ENCODE data around the gene EGFL8. TPM values are rescaled to one million over a fixed set of nuclear protein-coding genes. Genes with fewer than 3 reads are reported as not detected.
A peak's percentile ranks its signal among the peaks of the same experiment; 100 is the strongest.

The EGFL8 gene
- total RNA-seq, 1 donor from 2014 or later: 13.3 TPM

GRCh38 chr6:32175711-32176475, 11.5 kb downstream of the EGFL8 start, which contains the start of gene AGPAT1:
AGPAT1 (minus strand) TSS chr6:32176084; CDS start chr6:32171496, 4,588 bp downstream.
- peak in 1 of 2 donors; percentile 98 for DNase-seq (ENCODE audit: extremely low spot score in 2 of 2)
- peak within 1 kb of the TSS; percentile 81 to 93 for H3K4me3 ChIP-seq
- H3K27ac ChIP-seq: peak within 1 kb of the TSS; percentile 95
- peaks cover 45% of the 10 kb centered on the region for H3K4me1 ChIP-seq
- intact Hi-C loops (cut with DNase I): loop anchor here (10.0 kb wide), 1 partner anchor 51 kb away; the partner anchor contains the start of gene ATF6B
- H3K27me3 ChIP-seq: no peaks in the 10 kb centered on the region
- peaks cover 0 to 13% of the 10 kb centered on the region in 2 donors for H3K36me3 ChIP-seq
- TF ChIP-seq POLR2AphosphoS5 (IDR thresholded peaks at IDR 0.05; ENCODE audit: insufficient read depth in 1 of 2, low read depth in 1 of 2): peak; percentile 86 to 94
- TF ChIP-seq POLR2A (IDR thresholded peaks at IDR 0.05): peak; percentile 39 to 63
- no peak for TF ChIP-seq CTCF (IDR thresholded peaks at IDR 0.05)
- no peaks in the 10 kb centered on the region for H3K9me3 ChIP-seq

- peak overlapping the region; percentile 95 for H3K27ac ChIP-seq
- peak in 1 of 2 donors; percentile 7 for TF ChIP-seq POLR2A (IDR thresholded peaks at IDR 0.05)
- no peak for TF ChIP-seq POLR2AphosphoS5 (IDR thresholded peaks at IDR 0.05; ENCODE audit: insufficient read depth in 1 of 2, low read depth in 1 of 2)
- no peak for TF ChIP-seq CTCF (IDR thresholded peaks at IDR 0.05)
- no peaks in the 10 kb centered on the region for H3K27me3 ChIP-seq
- peak overlapping the region; percentile 81 to 93 for H3K4me3 ChIP-seq
- H3K9me3 ChIP-seq: no peaks in the 10 kb centered on the region
- intact Hi-C loops (cut with DNase I): loop anchor here (10.0 kb wide), 1 partner anchor 52 kb away; the partner anchor contains the start of gene ATF6B
- H3K36me3 ChIP-seq: peaks cover 0 to 10% of the 10 kb centered on the region in 2 donors
- H3K4me1 ChIP-seq: peaks cover 45% of the 10 kb centered on the region
- no peak for DNase-seq (ENCODE audit: extremely low spot score in 2 of 2)
These were observed 12.2 kb downstream of the EGFL8 start for GRCh38 chr6:32176476-32177182.

- Histone ChIP-seq H3K36me3 (peaks cover 0 to 10% of the 10 kb centered on the region in 2 donors), H3K9me3 (no peaks in the 10 kb centered on the region), H3K27me3 (no peaks in the 10 kb centered on the region), H3K4me1 (peaks cover 45% of the 10 kb centered on the region), H3K27ac (peak overlapping the region; percentile 95), H3K4me3 (peak overlapping the region; percentile 81 to 93)
- peak in 1 of 2 donors; percentile 91 for DNase-seq (ENCODE audit: extremely low spot score in 2 of 2)
- TF ChIP-seq POLR2A (IDR thresholded peaks at IDR 0.05) (peak in 1 of 2 donors; percentile 41), CTCF (IDR thresholded peaks at IDR 0.05) (no peak), POLR2AphosphoS5 (IDR thresholded peaks at IDR 0.05; ENCODE audit: insufficient read depth in 1 of 2, low read depth in 1 of 2) (no peak)
- intact Hi-C loops (cut with DNase I): loop anchor here (10.0 kb wide), 1 partner anchor 52 kb away; the partner anchor contains the start of gene ATF6B
These were observed 12.9 kb downstream of the EGFL8 start for GRCh38 chr6:32177183-32177787.

- H3K4me1 ChIP-seq: peaks cover 45% of the 10 kb centered on the region
- intact Hi-C loops (cut with DNase I): loop anchor here (10.0 kb wide), 1 partner anchor 53 kb away; the partner anchor contains the start of gene ATF6B
These were observed 13.6 kb downstream of the EGFL8 start, which contains the start of gene RNF5 for GRCh38 chr6:32177788-32178546. RNF5 (plus strand) TSS chr6:32178405; CDS start chr6:32178512, 107 bp downstream.

More at GRCh38 chr6:32177788-32178546, 13.6 kb downstream of the EGFL8 start, which contains the start of gene RNF5:
- H3K9me3 ChIP-seq: no peaks in the 10 kb centered on the region
- H3K4me3 ChIP-seq: peak within 1 kb of the TSS; percentile 81 to 93
- H3K36me3 ChIP-seq: peaks cover 0 to 10% of the 10 kb centered on the region in 2 donors
- peak within 1 kb of the TSS; percentile 95 for H3K27ac ChIP-seq
- peak in 1 of 2 donors; percentile 100 for DNase-seq (ENCODE audit: extremely low spot score in 2 of 2)
- no peaks in the 10 kb centered on the region for H3K27me3 ChIP-seq
- TF ChIP-seq CTCF (IDR thresholded peaks at IDR 0.05) (no peak), POLR2AphosphoS5 (IDR thresholded peaks at IDR 0.05; ENCODE audit: insufficient read depth in 1 of 2, low read depth in 1 of 2) (peak; percentile 64 to 85), POLR2A (IDR thresholded peaks at IDR 0.05) (no peak)
